Ectodermal cell (in vitro differentiated cells): ENCODE results near the gene CDRT15L2.
"Not testable (repeated sequence)": the region's sequence is repeated elsewhere in the genome, so short reads cannot be mapped to it uniquely, and the experiment has no call there.

Experiments used
- H3K27ac ChIP-seq: 2 replicates; pipeline ENCODE4 v1.7.0; 2013; ENCODE audit warnings: mild to moderate bottlenecking, low read depth, low read length; ENCODE audit not compliant: insufficient read depth, poor library complexity, severe bottlenecking
- H3K27me3 ChIP-seq: 2 replicates; pipeline ENCODE4 v1.7.0; 2013; ENCODE audit warnings: mild to moderate bottlenecking, low read length; ENCODE audit not compliant: insufficient read depth, control insufficient read depth, poor library complexity, severe bottlenecking
- H3K36me3 ChIP-seq: one replicate; pipeline ENCODE4 v1.7.0; 2013; ENCODE audit warnings: low read length; ENCODE audit not compliant: control insufficient read depth, insufficient read depth
- H3K4me1 ChIP-seq: one replicate; pipeline ENCODE4 v1.7.0; 2013; ENCODE audit warnings: low read length; ENCODE audit not compliant: control insufficient read depth, insufficient read depth
- H3K4me3 ChIP-seq: 2 replicates; pipeline ENCODE4 v1.7.0; 2013; ENCODE audit warnings: low read depth, low read length, control low read depth; ENCODE audit not compliant: insufficient read depth
- H3K9me3 ChIP-seq: 2 replicates; pipeline ENCODE4 v1.7.0; 2013; ENCODE audit warnings: mild to moderate bottlenecking, low read length, moderate library complexity; ENCODE audit not compliant: control insufficient read depth
- WGBS, 2 experiments: methylation state at CpG; one replicate each; pipeline ENCODE4 v1.1.7; 2013; ENCODE audit warnings: missing lambda C conversion rate in 2 of 2; 5-methylcytosine and 5-hydroxymethylcytosine counted together

CDRT15L2 gene

GRCh38 chr17:20554728-20555127, 24.8 kb upstream of the CDRT15L2 start:
- H3K4me3 ChIP-seq, H3K27ac ChIP-seq, H3K9me3 ChIP-seq, H3K36me3 ChIP-seq, H3K4me1 ChIP-seq, H3K27me3 ChIP-seq: not testable (repeated sequence)
- WGBS, 2 experiments, result 86 to 94% methylated on average over 2 of the region's 4 CpGs

GRCh38 chr17:20555135-20556010, 24.2 kb upstream of the CDRT15L2 start:
- H3K4me1 ChIP-seq, H3K27me3 ChIP-seq, H3K27ac ChIP-seq, H3K36me3 ChIP-seq, H3K4me3 ChIP-seq, H3K9me3 ChIP-seq: not testable (repeated sequence)
- WGBS, 2 experiments, result 93 to 96% methylated on average over 10 to 11 of the region's 20 CpGs

DNA sequence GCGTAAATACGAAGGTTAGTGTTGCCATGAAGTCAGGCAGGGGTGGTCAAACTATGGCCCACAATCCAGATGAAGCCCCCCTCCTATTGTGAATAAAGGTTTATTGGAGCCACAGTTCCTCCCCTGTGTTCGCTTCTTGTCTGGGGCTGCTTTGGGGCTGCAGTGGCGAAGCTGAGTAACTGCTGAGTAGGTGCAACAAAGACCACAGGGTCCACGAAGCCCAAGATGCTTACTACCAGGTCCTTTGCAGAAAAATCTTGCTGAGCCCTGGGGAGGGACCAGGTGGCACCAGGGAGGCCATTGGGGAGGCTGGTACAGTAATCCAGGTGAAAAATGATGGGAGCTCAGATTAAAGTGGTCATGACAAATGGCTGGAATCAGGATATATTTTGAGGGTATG, 21.4 kb upstream of the CDRT15L2 start:
- WGBS, 2 experiments, result 82 to 83% methylated on average over 4 to 5 of the region's 5 CpGs
- H3K27me3 ChIP-seq, H3K9me3 ChIP-seq: not testable (repeated sequence)

DNA sequence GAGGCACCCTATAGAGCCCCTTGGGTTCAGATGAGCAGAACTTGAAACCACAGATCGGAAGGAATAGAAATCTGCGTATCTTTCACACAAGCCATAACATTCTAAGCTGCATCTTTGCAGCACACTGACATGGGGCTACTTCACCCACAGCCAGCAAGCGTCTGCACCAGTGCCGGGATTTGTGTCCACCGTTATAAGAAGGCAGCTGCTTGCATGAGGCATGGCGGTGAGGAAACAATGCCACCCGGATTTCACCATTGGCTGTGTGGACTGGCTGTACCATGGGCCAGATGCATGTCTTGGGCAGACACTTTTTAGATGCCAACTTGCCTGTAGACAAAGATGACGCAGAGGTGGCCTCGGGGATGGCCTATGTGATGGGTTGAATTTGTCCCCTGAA, 20.5 kb upstream of the CDRT15L2 start:
- H3K4me3 ChIP-seq, H3K9me3 ChIP-seq, H3K27ac ChIP-seq, H3K36me3 ChIP-seq, H3K4me1 ChIP-seq, H3K27me3 ChIP-seq: not testable (repeated sequence)
- WGBS, 2 experiments, result 93 to 95% methylated on average over 9 of the region's 9 CpGs

More for the DNA sequence above, 21.4 kb upstream of the CDRT15L2 start:
- not testable (repeated sequence) for H3K4me1 ChIP-seq, H3K36me3 ChIP-seq, H3K27ac ChIP-seq, H3K4me3 ChIP-seq

GRCh38 chr17:20562587-20562986, 16.9 kb upstream of the CDRT15L2 start:
- H3K27me3 ChIP-seq, result no peaks in the 10 kb centered on the region
- no peak overlapping the region for H3K4me3 ChIP-seq
- WGBS, 2 experiments, result 90 to 95% methylated on average over 3 of the region's 3 CpGs
- H3K27ac ChIP-seq, result no peak overlapping the region
- H3K4me1 ChIP-seq, result no peaks in the 10 kb centered on the region
- H3K9me3 ChIP-seq, result no peaks in the 10 kb centered on the region
- H3K36me3 ChIP-seq, result no peaks in the 10 kb centered on the region

DNA sequence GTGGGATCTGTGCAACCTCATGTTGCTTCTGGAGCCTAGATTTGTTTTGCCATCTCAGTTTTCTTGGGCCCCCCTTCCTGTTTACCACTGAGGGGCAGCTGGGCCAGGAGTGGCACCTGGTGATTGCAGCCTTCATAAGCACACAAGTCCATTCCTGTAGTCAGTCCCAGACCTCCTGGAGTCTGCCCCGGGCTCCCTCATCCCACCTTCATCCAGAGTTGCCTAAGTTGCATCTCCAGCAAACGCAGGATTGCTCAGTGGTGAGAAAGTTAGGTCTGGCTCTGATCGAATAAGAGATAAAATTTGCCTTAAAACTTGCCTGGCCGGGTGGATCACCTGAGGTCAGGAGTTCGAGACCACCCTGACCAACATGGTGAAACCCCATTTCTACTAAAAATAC, 14.3 kb upstream of the CDRT15L2 start:
- H3K27ac ChIP-seq, H3K4me1 ChIP-seq, H3K9me3 ChIP-seq, H3K4me3 ChIP-seq, H3K36me3 ChIP-seq, H3K27me3 ChIP-seq: not testable (repeated sequence)
- 92 to 93% methylated on average over 5 of the region's 5 CpGs for WGBS, 2 experiments

- Histone ChIP-seq H3K36me3 (no peaks in the 10 kb centered on the region), H3K4me1 (no peaks in the 10 kb centered on the region), H3K9me3 (no peaks in the 10 kb centered on the region), H3K27ac (no peak overlapping the region), H3K27me3 (no peaks in the 10 kb centered on the region), H3K4me3 (no peak overlapping the region)
- WGBS, 2 experiments, result 95 to 96% methylated on average over 5 of the region's 5 CpGs
Measured at GRCh38 chr17:20565711-20566110, 13.8 kb upstream of the CDRT15L2 start.

GRCh38 chr17:20566736-20567135, 12.8 kb upstream of the CDRT15L2 start:
- not testable (repeated sequence) for H3K27me3 ChIP-seq, H3K9me3 ChIP-seq, H3K4me3 ChIP-seq, H3K36me3 ChIP-seq, H3K27ac ChIP-seq, H3K4me1 ChIP-seq
- 74 to 79% methylated on average over 11 to 12 of the region's 12 CpGs for WGBS, 2 experiments

DNA sequence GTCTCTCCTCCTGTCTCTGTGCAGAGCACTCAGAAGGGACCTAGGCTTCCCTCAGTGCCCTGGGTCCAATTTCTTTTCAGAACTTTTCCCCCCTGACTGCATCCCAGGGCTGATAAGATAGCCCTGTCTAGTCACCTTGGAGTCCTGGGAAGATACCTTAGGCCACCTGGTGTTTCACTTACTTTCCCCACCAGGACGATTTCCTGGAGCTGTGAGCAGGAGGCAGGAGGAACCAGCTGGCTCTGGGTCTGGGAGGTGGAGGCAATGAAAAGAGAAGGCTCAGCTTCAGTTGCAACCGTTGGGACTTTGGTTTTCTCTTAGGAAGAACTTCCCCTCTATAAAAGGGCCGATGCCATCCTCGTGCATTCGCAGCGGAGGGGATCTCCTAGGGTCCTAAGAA, 12.1 kb upstream of the CDRT15L2 start:
- H3K27me3 ChIP-seq, H3K4me1 ChIP-seq, H3K36me3 ChIP-seq, H3K27ac ChIP-seq, H3K9me3 ChIP-seq, H3K4me3 ChIP-seq: not testable (repeated sequence)
- WGBS, 2 experiments, result 85 to 88% methylated on average over 6 of the region's 6 CpGs

DNA sequence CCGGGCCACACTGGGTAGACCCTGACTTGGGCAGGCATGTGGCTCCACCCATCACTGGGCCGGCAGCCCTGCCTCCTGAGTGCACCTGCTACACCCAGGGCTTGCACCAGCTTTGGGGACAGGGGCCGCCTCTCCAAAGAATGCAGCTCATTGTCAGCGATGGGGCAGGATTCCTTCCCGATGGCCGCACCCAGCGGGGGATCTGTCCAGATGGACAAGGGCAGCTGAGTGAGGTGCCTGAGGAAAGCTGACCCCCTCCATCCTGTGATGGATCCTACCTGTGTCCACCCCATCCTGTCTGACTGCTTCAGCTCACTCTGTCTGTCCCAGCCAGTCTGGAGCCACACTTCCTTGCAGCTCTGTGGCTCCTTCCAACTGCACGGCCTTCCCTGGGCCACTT, 10.9 kb upstream of the CDRT15L2 start:
- H3K4me1 ChIP-seq, H3K9me3 ChIP-seq, H3K36me3 ChIP-seq, H3K27ac ChIP-seq, H3K4me3 ChIP-seq, H3K27me3 ChIP-seq: not testable (repeated sequence)
- WGBS, 2 experiments, result 81 to 85% methylated on average over 8 of the region's 8 CpGs

DNA sequence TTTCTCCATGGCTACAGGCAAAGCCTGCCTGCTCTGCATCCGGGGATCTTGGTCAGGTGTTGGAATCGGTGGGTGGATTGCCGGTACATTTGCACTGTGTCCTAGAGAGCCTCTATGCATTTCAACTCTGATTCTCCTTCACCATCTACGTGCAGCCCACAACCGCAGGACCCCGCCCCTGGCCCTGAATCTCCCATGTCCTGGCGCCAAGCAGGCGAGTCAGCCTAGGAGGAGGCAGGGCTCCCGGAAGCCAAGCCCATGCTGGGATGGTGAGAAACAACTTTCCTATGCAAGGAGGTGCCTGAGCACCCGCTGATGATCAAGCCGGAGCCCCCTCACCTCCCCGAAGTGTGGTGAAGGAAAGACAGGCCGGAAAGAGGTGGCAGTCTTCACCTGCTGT, 7.9 kb upstream of the CDRT15L2 start:
- not testable (repeated sequence) for H3K4me3 ChIP-seq, H3K27me3 ChIP-seq, H3K36me3 ChIP-seq, H3K9me3 ChIP-seq, H3K27ac ChIP-seq, H3K4me1 ChIP-seq
- WGBS, 2 experiments, result 88 to 92% methylated on average over 8 to 10 of the region's 13 CpGs
